Uterus (tissue), 2 donors: ENCODE measurements around the gene MAPK11.

Source experiments
- POLR2A ChIP-seq, 2 donors: fragments of 450-650 bp; IDR thresholded peaks; one replicate each; pipeline ENCODE4 v1.6.1; 2016; ENCODE audit warnings: antibody characterized with exemption in 2 of 2, mild to moderate bottlenecking in 1 of 2, moderate library complexity in 1 of 2
- TF ChIP-seq, protein P1 (sequence below), 4 experiments: fragments of 200-600 bp in 2 of 4; fragments of 450-650 bp in 2 of 4; sonication (generic) in 2 of 4; IDR thresholded peaks; one replicate each; pipeline ENCODE4 v1.5.1; 2016 to 2019; ENCODE audit warnings: antibody characterized with exemption in 4 of 4, mild to moderate bottlenecking in 2 of 4, moderate library complexity in 1 of 4

- TF ChIP-seq, protein P1, sequence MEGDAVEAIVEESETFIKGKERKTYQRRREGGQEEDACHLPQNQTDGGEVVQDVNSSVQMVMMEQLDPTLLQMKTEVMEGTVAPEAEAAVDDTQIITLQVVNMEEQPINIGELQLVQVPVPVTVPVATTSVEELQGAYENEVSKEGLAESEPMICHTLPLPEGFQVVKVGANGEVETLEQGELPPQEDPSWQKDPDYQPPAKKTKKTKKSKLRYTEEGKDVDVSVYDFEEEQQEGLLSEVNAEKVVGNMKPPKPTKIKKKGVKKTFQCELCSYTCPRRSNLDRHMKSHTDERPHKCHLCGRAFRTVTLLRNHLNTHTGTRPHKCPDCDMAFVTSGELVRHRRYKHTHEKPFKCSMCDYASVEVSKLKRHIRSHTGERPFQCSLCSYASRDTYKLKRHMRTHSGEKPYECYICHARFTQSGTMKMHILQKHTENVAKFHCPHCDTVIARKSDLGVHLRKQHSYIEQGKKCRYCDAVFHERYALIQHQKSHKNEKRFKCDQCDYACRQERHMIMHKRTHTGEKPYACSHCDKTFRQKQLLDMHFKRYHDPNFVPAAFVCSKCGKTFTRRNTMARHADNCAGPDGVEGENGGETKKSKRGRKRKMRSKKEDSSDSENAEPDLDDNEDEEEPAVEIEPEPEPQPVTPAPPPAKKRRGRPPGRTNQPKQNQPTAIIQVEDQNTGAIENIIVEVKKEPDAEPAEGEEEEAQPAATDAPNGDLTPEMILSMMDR (IDR thresholded peaks at IDR 0.05) = no peak
- no peak for TF ChIP-seq POLR2A (IDR thresholded peaks at IDR 0.05)
These were observed 6.0 kb downstream of the MAPK11 start for GRCh38 chr22:50264104-50264745.
